Stimulated activated CD4-positive, alpha-beta T cell treated with anti-CD3 and anti-CD28 coated beads, TNF-alpha, amount 100 ng/mL, for 4 hours (primary cell): ENCODE data around the gene SLC25A47.

ENCODE experiments used
- DNase-seq, 3 experiments: peaks; one replicate each; pipeline ENCODE4 v3.0.0-alpha.2; 2020; ENCODE audit warnings: low read depth in 3 of 3

The SLC25A47 gene

GRCh38 chr14:100375963-100376735 lies 53.0 kb downstream of the SLC25A47 start, which contains the start of gene WDR25:
Gene WDR25 (plus strand): TSS chr14:100376485.
- peak; percentile 87 to 89 (median 88) for DNase-seq

- no peak for DNase-seq
Measured at GRCh38 chr14:100376751-100377171, 53.6 kb downstream of the SLC25A47 start.
